ENCODE measurements around the gene LAMA2. TPM values are rescaled to one million over a fixed set of nuclear protein-coding genes. Genes with fewer than 3 reads are reported as not detected.

LAMA2 gene
- total and polyA plus RNA-seq, 2 of the 8 experiments (the other 6 are each of a cell fraction or from before 2014, with no cell fraction given) = 1.3 to 3.8 TPM

- Histone ChIP-seq H3K9me3 (ENCODE audit: insufficient read depth in 2 of 2, low read depth in 1 of 2, low read length in 1 of 2) (no peaks in the 10 kb centered on the region), H3K4ac (replicated peaks; ENCODE audit: insufficient read length, low read depth, low read length) (no peak overlapping the region), H4K91ac (replicated peaks; ENCODE audit: insufficient read length, low read length) (no peak overlapping the region), H3K14ac (ENCODE audit: insufficient read length) (no peak overlapping the region), H3K4me3 (ENCODE audit: extremely low read depth in 1 of 4, insufficient read depth in 2 of 4, low read depth in 3 of 4, low read length in 4 of 4) (no peak overlapping the region), H2AK5ac (ENCODE audit: low read depth, low read length) (no peak overlapping the region), H4K8ac (ENCODE audit: extremely low read depth, insufficient read depth, low read length) (no peak overlapping the region), H3K23ac (ENCODE audit: insufficient read length) (no peak overlapping the region), H3K9ac (replicated peaks in 1 of 4; ENCODE audit: extremely low read depth in 1 of 4, low read depth in 3 of 4, low read length in 3 of 4) (no peak overlapping the region), H4K20me1 (replicated peaks in 1 of 2; ENCODE audit: control insufficient read depth in 1 of 2, insufficient read depth in 2 of 2, low read length in 2 of 2) (no peaks in the 10 kb centered on the region), H2AFZ (ENCODE audit: low read length) (no peak overlapping the region), H3K4me1 (replicated peaks in 1 of 4; ENCODE audit: control insufficient read depth in 3 of 4, insufficient read depth in 4 of 4, low read length in 3 of 4) (no peaks in the 10 kb centered on the region), H3K27me3 (replicated peaks in 1 of 4; ENCODE audit: control insufficient read depth in 3 of 4, extremely low read depth in 1 of 4, insufficient read depth in 3 of 4, low read length in 3 of 4) (no peaks in the 10 kb centered on the region), H3K79me1 (ENCODE audit: low read depth, low read length) (no peaks in the 10 kb centered on the region), H3K23me2 (ENCODE audit: low read depth, low read length) (no peaks in the 10 kb centered on the region), H3K56ac (replicated peaks; ENCODE audit: insufficient read length, low read depth, low read length) (no peak overlapping the region), H2BK120ac (replicated peaks; ENCODE audit: low read depth, low read length) (no peak overlapping the region), H3K27ac (ENCODE audit: low read depth, low read length) (no peak overlapping the region), H4K5ac (ENCODE audit: insufficient read length, low read depth, low read length) (no peak overlapping the region), H3K4me2 (ENCODE audit: insufficient read depth in 1 of 2, low read depth in 2 of 2, low read length in 2 of 2) (no peak overlapping the region), H2BK12ac (ENCODE audit: low read depth, low read length) (no peak overlapping the region), H3K36me3 (ENCODE audit: control insufficient read depth in 2 of 4, insufficient read depth in 4 of 4, low read length in 3 of 4) (no peaks in the 10 kb centered on the region), H3K79me2 (ENCODE audit: control insufficient read depth in 1 of 2, insufficient read depth in 2 of 2, low read length in 2 of 2) (no peaks in the 10 kb centered on the region), H2BK5ac (ENCODE audit: low read depth, low read length) (no peak overlapping the region), H2BK20ac (ENCODE audit: low read length) (no peak overlapping the region), H2BK15ac (ENCODE audit: low read length) (no peak overlapping the region), H3K18ac (ENCODE audit: extremely low read depth, low read length) (no peak overlapping the region)
- ChIA-PET CTCF (ENCODE audit: partially characterized antibody) (no interaction called here), POLR2A (ENCODE audit: partially characterized antibody) (no interaction called here)
- WGBS, 2 experiments (ENCODE audit: extremely low coverage in 1 of 2, insufficient coverage in 1 of 2, insufficient read length in 1 of 2, insufficient replicate concordance in 2 of 2, low coverage in 1 of 2, low lambda C conversion rate in 2 of 2, missing lambda C conversion rate in 1 of 2) = 82% methylated on average over 1 of the region's 1 CpG; no CpG with 5 or more reads in 1 of the 2 experiments
- FAIRE-seq = no peak
- DNase-seq (ENCODE audit: low read depth in 1 of 2, low spot score in 2 of 2) = no peak
- TF ChIP-seq ZNF274 (IDR thresholded peaks at IDR 0.05; ENCODE audit: borderline replicate concordance, extremely low read depth, low read length) (no peak), BRCA1 (IDR thresholded peaks at IDR 0.05; ENCODE audit: low read depth, low read length) (no peak), HDAC6 (IDR thresholded peaks at IDR 0.05; ENCODE audit: low read depth, low read length) (no peak), GTF2F1 (IDR thresholded peaks at IDR 0.05; ENCODE audit: borderline replicate concordance, low read depth, low read length) (no peak), CBX8 (IDR thresholded peaks at IDR 0.05; ENCODE audit: borderline replicate concordance, low read depth, low read length) (no peak), GABPA (IDR thresholded peaks at IDR 0.05; ENCODE audit: borderline replicate concordance, insufficient read depth, low read length) (no peak), SP1 (IDR thresholded peaks at IDR 0.05; ENCODE audit: low read depth, low read length) (no peak), SIX5 (IDR thresholded peaks at IDR 0.05; ENCODE audit: low read depth, low read length) (no peak), POLR2A (IDR thresholded peaks at IDR 0.05; ENCODE audit: control extremely low read depth in 1 of 2, low read depth in 2 of 2, low read length in 2 of 2) (no peak)
Observed at GRCh38 chr6:128860782-128861181, 22.2 kb upstream of the LAMA2 start.
